HL-60 (cell line): ENCODE data around the gene CENPP.

Experiments used
- CTCF ChIP-seq: IDR thresholded peaks from one replicate; pipeline ENCODE4 v1.5.1; 2011; ENCODE audit warnings: low read length, control low read depth, inconsistent platforms; ENCODE audit not compliant: insufficient read depth
- POLR2AphosphoS5 ChIP-seq: IDR thresholded peaks from 2 replicates; pipeline ENCODE4 v1.6.1; 2012; ENCODE audit warnings: low read depth
- REST ChIP-seq: IDR thresholded peaks from 2 replicates; pipeline ENCODE4 v1.6.1; 2012; ENCODE audit warnings: low read depth; ENCODE audit not compliant: insufficient replicate concordance

GRCh38 chr9:92620845-92621244 is 295.1 kb downstream of the CENPP start:
- TF ChIP-seq CTCF = no peak
- TF ChIP-seq POLR2AphosphoS5 = no peak
- TF ChIP-seq REST = no peak
